ENCODE results near the gene DPEP1.
"Not testable (repeated sequence)": the region's sequence is repeated elsewhere in the genome, so short reads cannot be mapped to it uniquely, and the experiment has no call there.

The DPEP1 gene

GRCh38 chr16:89613231-89613953 is at the start of gene DPEP1:
DPEP1 (plus strand) TSS chr16:89613642; CDS start chr16:89630411, 16,769 bp downstream.
- H3K9me3 Mint-ChIP-seq = peaks cover 7% of the 10 kb centered on the region
- no peaks in the 10 kb centered on the region for H3K36me3 Mint-ChIP-seq (ENCODE audit: low read depth)
- H3K4me3 Mint-ChIP-seq = no peak within 1 kb of the TSS
- no peaks in the 10 kb centered on the region for H3K27me3 Mint-ChIP-seq (ENCODE audit: low read depth)
- peaks cover 4% of the 10 kb centered on the region for H3K4me1 Mint-ChIP-seq (ENCODE audit: low read depth)
- H3K27ac Mint-ChIP-seq = no peak within 1 kb of the TSS

GRCh38 chr16:89564476-89565255 is 48.8 kb upstream of the DPEP1 start:
- Mint-ChIP-seq H3K4me3 (peak overlapping the region; percentile 42), H3K36me3 (ENCODE audit: low read depth) (peaks cover 38% of the 10 kb centered on the region)

DNA sequence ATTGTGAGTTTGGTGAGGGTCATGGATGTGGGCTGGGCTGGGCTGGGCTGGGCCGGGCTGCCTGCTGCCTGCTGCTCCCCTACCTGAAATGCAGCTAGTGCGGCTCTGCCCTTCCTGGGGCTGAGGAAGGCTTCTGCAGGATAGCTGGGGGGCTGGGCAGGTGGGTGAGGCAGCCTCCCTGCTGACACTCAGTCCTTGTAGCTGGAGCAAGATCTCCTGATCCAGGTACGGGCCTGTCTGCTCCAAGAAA is 48.3 kb upstream of the DPEP1 start:
- no peaks in the 10 kb centered on the region for H3K9me3 Mint-ChIP-seq
- H3K27me3 Mint-ChIP-seq (ENCODE audit: low read depth) = no peaks in the 10 kb centered on the region
- H3K4me1 Mint-ChIP-seq (ENCODE audit: low read depth) = peaks cover 37% of the 10 kb centered on the region
- peaks cover 37% of the 10 kb centered on the region for H3K36me3 Mint-ChIP-seq (ENCODE audit: low read depth)
- no peak overlapping the region for H3K4me3 Mint-ChIP-seq
- no peak overlapping the region for H3K27ac Mint-ChIP-seq

More at GRCh38 chr16:89564476-89565255, 48.8 kb upstream of the DPEP1 start:
- H3K27ac Mint-ChIP-seq = peak overlapping the region; percentile 3
- H3K4me1 Mint-ChIP-seq (ENCODE audit: low read depth) = peaks cover 41% of the 10 kb centered on the region
- H3K27me3 Mint-ChIP-seq (ENCODE audit: low read depth) = no peaks in the 10 kb centered on the region
- H3K9me3 Mint-ChIP-seq = no peaks in the 10 kb centered on the region

DNA sequence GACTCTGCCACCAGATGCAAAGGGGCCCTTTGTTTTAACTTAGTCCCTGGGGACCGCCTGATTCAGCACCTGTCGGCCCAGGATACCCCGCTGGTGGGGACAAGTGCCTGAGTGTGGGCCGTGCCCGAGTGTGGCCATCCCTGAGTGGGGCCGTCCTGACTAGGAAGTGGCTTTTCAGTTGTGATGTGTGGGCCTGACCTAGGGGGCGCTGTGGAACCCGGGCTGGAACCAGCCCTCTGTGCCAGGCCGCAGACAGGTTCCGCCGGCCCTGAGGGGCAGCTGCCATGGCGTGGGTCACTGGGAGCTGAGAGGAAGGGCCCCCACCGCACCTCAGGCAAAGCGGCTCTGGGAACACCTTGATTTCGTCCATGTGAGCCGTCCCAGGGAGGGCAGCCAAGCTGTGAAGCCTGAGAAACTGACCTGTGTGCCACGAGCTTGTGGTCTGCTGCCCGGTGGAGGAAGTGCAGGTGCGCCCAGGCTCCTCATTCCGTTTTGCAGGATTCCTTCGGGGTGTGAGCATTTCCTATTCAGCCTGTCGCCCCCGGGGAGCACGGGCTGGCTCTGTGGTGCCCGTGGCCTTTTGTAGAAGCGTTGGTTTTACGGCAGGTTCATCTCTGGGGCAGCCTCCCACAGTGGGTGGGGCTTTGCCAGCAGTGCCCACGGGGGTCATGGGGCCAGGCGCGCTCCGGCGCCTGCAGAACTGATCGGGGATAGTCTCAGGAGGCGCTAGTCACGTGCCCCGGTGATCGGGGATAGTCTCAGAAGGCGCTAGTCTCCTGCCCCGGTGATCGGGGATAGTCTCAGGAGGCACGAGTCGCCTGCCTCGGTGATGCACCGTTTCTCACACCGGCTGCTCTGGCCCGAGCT is 47.7 kb upstream of the DPEP1 start:
- no peak overlapping the region for H3K27ac Mint-ChIP-seq
- H3K4me1 Mint-ChIP-seq (ENCODE audit: low read depth) = peaks cover 37% of the 10 kb centered on the region
- H3K36me3 Mint-ChIP-seq (ENCODE audit: low read depth) = peaks cover 37% of the 10 kb centered on the region
- H3K9me3 Mint-ChIP-seq = no peaks in the 10 kb centered on the region
- no peaks in the 10 kb centered on the region for H3K27me3 Mint-ChIP-seq (ENCODE audit: low read depth)
- H3K4me3 Mint-ChIP-seq = no peak overlapping the region

DNA sequence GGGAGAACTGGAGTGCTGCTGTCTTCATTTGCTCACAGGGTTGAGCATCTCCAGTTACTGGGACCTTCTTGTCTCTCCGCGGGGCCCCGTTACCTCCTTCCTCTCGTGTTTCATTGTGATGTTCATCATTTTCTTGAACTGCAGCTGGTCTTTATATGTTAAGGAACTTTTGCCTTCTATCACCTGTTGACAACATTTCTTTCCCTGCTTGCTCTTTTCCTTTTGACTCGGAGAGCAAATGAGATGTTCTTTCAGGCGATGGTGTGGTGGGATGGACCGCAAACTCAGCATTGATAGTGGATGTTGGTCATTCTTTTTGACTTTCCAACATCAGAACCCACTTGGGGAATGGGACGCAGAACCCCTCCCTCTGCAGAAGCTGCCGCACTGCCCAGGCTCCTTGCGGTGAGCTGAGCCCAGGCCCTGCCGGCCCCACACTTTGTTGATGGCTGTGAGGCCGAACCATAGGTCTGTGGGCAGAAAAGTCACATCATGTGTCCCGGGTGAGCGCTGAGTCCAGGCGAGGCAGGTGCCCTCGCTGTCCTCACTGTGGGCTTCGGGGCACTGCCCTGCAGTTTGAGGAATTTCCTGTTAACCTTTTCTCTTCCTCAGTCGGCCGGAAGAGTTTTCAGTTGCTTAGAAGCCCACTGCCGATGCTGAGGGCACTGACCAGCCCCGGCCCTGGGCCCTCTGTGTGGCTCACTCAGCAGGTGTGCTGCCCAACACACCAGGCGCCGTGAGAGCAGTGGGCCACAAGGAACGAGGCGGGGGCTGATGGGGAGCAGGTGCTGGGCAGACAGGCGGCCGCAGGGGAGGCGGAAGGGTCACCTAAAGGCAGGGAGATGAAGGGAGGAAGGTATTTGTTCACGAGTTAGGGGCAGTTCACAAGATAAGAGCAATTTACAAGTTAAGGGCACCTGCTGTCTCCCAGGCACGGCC is 45.5 kb upstream of the DPEP1 start:
- peaks cover 20% of the 10 kb centered on the region for H3K36me3 Mint-ChIP-seq (ENCODE audit: low read depth)
- H3K4me1 Mint-ChIP-seq (ENCODE audit: low read depth) = peaks cover 31% of the 10 kb centered on the region
- H3K27me3 Mint-ChIP-seq (ENCODE audit: low read depth) = peaks cover 7% of the 10 kb centered on the region
- H3K9me3 Mint-ChIP-seq = no peaks in the 10 kb centered on the region
- H3K27ac Mint-ChIP-seq = no peak overlapping the region
- no peak overlapping the region for H3K4me3 Mint-ChIP-seq

DNA sequence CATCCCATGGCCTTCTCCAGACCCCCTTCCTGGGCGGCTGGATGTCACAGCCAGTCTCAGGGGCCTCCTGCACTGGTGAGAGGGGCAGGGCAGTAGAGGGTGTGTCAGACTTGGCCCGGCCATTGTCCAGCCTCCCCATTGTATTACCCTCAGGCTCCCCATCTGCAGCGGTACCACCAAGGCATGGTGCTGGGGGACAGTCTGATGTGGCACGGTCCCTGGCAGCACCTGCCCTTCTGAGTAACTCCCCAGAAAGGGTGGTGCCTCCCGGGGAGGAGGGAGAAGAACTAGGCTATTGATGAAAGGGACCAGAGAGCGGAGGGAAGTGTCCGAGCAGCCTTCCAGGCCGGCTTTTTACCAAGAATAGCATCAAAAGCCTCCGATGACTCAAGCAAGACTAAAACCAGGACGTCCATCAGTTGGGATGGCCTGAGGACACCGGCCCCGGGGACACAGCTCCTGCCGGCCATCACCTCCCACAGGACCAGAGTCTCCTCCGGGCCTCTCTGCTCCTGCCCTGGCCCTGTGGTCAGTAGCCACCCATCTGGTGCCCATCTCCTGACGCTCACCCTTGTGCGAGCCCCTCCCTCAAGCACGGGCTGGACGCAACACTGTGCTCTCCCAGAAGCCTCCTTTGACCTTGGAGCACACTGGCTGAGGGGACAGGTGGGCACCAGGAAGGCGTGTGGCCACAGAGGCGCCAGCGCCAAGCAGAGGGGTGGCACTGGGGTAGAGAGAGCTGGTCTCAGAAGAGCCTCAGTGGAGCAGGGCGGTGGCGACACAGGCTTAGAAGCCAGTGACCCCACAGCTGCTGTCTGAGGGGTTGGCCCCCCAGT is 43.7 kb upstream of the DPEP1 start:
- Mint-ChIP-seq H3K27me3 (ENCODE audit: low read depth) (peaks cover 17% of the 10 kb centered on the region), H3K4me3 (no peak overlapping the region), H3K4me1 (ENCODE audit: low read depth) (peaks cover 20% of the 10 kb centered on the region), H3K9me3 (no peaks in the 10 kb centered on the region), H3K36me3 (ENCODE audit: low read depth) (peaks cover 5% of the 10 kb centered on the region), H3K27ac (no peak overlapping the region)

GRCh38 chr16:89570342-89570923 is 43.0 kb upstream of the DPEP1 start:
- Mint-ChIP-seq H3K9me3 (no peaks in the 10 kb centered on the region), H3K27ac (no peak overlapping the region), H3K36me3 (ENCODE audit: low read depth) (no peaks in the 10 kb centered on the region), H3K4me3 (no peak overlapping the region), H3K4me1 (ENCODE audit: low read depth) (peaks cover 13% of the 10 kb centered on the region), H3K27me3 (ENCODE audit: low read depth) (peaks cover 17% of the 10 kb centered on the region)

- not testable (repeated sequence) for H3K4me3 Mint-ChIP-seq; H3K4me1 Mint-ChIP-seq (ENCODE audit: low read depth); H3K27ac Mint-ChIP-seq; H3K36me3 Mint-ChIP-seq (ENCODE audit: low read depth); H3K9me3 Mint-ChIP-seq
- H3K27me3 Mint-ChIP-seq (ENCODE audit: low read depth) = peaks cover 17% of the 10 kb centered on the region
Measured at GRCh38 chr16:89570983-89571598, 42.4 kb upstream of the DPEP1 start.

- Mint-ChIP-seq H3K27me3 (ENCODE audit: low read depth) (peaks cover 17% of the 10 kb centered on the region), H3K36me3 (ENCODE audit: low read depth) (no peaks in the 10 kb centered on the region), H3K9me3 (no peaks in the 10 kb centered on the region), H3K4me1 (ENCODE audit: low read depth) (peaks cover 5% of the 10 kb centered on the region), H3K27ac (no peak overlapping the region), H3K4me3 (no peak overlapping the region)
Measured at GRCh38 chr16:89571636-89572035, 41.8 kb upstream of the DPEP1 start.

DNA sequence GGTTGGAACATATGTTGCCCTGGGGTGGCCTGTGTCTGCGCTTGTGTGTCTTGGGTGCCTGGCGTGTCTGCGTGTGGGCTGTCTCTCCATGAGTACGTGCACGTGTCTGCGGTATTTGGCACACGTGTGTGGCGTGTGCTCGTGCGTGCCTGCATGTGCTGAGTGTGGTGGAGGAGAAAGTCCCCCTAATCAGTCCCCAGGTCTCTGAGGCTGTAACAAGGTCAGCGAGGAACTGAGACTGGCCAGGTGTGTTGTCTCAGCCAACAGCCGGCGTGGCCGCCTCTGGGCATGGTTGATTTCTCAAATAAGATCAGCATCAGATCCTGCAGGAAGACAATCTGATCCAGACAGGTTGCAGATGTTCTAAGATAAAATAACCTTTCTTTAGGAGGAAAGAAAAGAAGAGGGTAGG is 41.4 kb upstream of the DPEP1 start:
- peaks cover 5% of the 10 kb centered on the region for H3K4me1 Mint-ChIP-seq (ENCODE audit: low read depth)
- H3K36me3 Mint-ChIP-seq (ENCODE audit: low read depth) = no peaks in the 10 kb centered on the region
- H3K27me3 Mint-ChIP-seq (ENCODE audit: low read depth) = peaks cover 18% of the 10 kb centered on the region
- no peak overlapping the region for H3K4me3 Mint-ChIP-seq
- no peak overlapping the region for H3K27ac Mint-ChIP-seq
- H3K9me3 Mint-ChIP-seq = no peaks in the 10 kb centered on the region

GRCh38 chr16:89572485-89573205 is 40.8 kb upstream of the DPEP1 start:
- H3K4me1 Mint-ChIP-seq (ENCODE audit: low read depth) = peaks cover 5% of the 10 kb centered on the region
- no peak overlapping the region for H3K4me3 Mint-ChIP-seq
- H3K36me3 Mint-ChIP-seq (ENCODE audit: low read depth) = no peaks in the 10 kb centered on the region
- H3K27ac Mint-ChIP-seq = no peak overlapping the region
- peaks cover 21% of the 10 kb centered on the region for H3K27me3 Mint-ChIP-seq (ENCODE audit: low read depth)
- H3K9me3 Mint-ChIP-seq = no peaks in the 10 kb centered on the region

Data from T-helper 1 cell treated with Interleukin-12 subunit alpha and Interleukin-12 subunit beta and Interleukin-4 antibody, amounts not matched to agents 30 μg/mL and 1 μg/mL, for 36 hours (primary cell).